Fibroblast of skin of back (primary cell): ENCODE results near the gene ARID1B.
A peak's percentile ranks its signal among the peaks of the same experiment; 100 is the strongest.
"Not testable (repeated sequence)": the region's sequence is repeated elsewhere in the genome, so short reads cannot be mapped to it uniquely, and the experiment has no call there.

Source experiments
- DNase-seq: peaks from one replicate; pipeline ENCODE4 v3.0.0-alpha.2; 2013

Gene ARID1B

GRCh38 chr6:157143171-157143889 lies 366.2 kb downstream of the ARID1B start:
- peak; percentile 73 for DNase-seq

- no peak for DNase-seq
These were observed 367.0 kb downstream of the ARID1B start for GRCh38 chr6:157143890-157144798.

- no peak for DNase-seq
These were observed 367.8 kb downstream of the ARID1B start for GRCh38 chr6:157144859-157145568.

GRCh38 chr6:157145656-157146285 lies 368.6 kb downstream of the ARID1B start:
- peak; percentile 21 for DNase-seq

GRCh38 chr6:157147054-157148026 lies 370.2 kb downstream of the ARID1B start:
- not testable (repeated sequence) for DNase-seq

- peak; percentile 96 for DNase-seq
These were observed 371.5 kb downstream of the ARID1B start for GRCh38 chr6:157148391-157149323.

- peak; percentile 37 for DNase-seq
These were observed 372.9 kb downstream of the ARID1B start for GRCh38 chr6:157150076-157150475.

GRCh38 chr6:157151029-157151428 lies 373.9 kb downstream of the ARID1B start:
- DNase-seq = no peak

- peak; percentile 65 for DNase-seq
These were observed 374.8 kb downstream of the ARID1B start for GRCh38 chr6:157151989-157152388.

GRCh38 chr6:157152556-157152955 lies 375.4 kb downstream of the ARID1B start:
- DNase-seq = no peak

- no peak for DNase-seq
These were observed 378.6 kb downstream of the ARID1B start for GRCh38 chr6:157155804-157156203.

- no peak for DNase-seq
These were observed 380.1 kb downstream of the ARID1B start for GRCh38 chr6:157157258-157157657.

GRCh38 chr6:157158456-157158855 lies 381.3 kb downstream of the ARID1B start:
- no peak for DNase-seq

- no peak for DNase-seq
These were observed 381.7 kb downstream of the ARID1B start for GRCh38 chr6:157158897-157159296.

GRCh38 chr6:157159348-157159747 lies 382.2 kb downstream of the ARID1B start:
- no peak for DNase-seq

GRCh38 chr6:157161912-157162311 lies 384.7 kb downstream of the ARID1B start:
- no peak for DNase-seq

GRCh38 chr6:157162766-157163433 lies 385.7 kb downstream of the ARID1B start:
- no peak for DNase-seq

- DNase-seq = no peak
These were observed 386.4 kb downstream of the ARID1B start for GRCh38 chr6:157163434-157164159.

GRCh38 chr6:157164972-157165371 lies 387.8 kb downstream of the ARID1B start:
- no peak for DNase-seq
